ENCODE results near the gene PTH1R.
A peak's percentile ranks its signal among the peaks of the same experiment; 100 is the strongest.

The PTH1R gene

GRCh38 chr3:46917257-46917656, 39.7 kb downstream of the PTH1R start:
- DNase-seq: no peak

DNA sequence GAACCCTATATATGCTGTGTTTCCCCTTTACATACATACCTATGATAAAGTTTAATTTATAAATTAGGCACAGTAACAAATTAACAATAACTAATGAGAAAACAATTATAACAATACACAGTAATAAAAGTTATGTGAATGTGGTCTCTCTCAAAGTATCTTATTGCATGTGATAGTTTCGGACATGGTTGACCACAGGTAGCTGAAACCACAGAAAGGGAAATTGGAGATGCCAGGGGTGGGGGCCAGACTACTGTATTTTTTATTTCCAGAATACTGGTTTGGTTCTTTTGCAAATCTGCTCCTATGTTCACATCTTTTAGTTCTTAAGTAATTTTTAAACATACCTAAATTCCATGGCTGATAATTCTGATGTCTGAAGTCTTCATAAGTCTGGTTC, 40.7 kb downstream of the PTH1R start:
- no peak for DNase-seq

DNA sequence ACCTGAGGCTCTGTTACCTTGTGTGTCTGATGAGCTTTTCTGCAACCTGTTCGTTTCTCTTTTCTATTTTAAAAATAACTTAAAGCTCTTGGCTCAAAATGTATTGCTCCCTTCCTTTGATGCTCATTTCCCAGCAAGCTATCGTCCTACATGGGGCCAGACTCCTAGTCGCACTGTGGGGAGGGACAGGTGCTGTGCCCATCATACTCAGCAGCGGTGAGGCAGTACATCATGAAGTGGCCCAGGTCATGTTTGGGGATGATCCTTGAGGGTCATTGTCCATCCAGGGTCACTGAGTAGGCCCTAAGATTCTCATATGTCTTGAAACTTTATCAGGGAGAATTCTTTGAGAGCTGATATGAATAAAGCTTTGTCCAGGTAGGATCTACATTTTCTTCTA, 41.1 kb downstream of the PTH1R start:
- no peak for DNase-seq

DNA sequence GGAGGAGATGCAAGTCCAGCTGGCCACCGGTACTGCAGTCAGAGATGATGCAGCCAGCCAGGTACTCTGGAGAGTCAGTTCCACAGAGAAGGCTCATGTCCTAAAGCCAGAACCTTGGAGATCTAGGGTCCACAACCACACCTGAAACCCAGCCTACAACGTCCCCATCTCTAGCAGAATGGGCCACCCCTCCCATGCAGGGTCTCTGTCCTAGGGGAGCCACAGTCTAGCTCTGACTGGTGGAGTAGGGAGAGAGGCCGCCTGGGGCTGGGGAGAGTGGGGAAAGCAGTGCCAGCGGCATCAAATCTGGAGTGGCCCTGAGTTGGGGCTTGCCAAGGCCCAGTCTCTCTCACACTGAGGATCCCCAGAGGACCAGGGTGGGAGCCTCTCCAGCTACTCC, 43.5 kb downstream of the PTH1R start:
- DNase-seq: no peak

DNA sequence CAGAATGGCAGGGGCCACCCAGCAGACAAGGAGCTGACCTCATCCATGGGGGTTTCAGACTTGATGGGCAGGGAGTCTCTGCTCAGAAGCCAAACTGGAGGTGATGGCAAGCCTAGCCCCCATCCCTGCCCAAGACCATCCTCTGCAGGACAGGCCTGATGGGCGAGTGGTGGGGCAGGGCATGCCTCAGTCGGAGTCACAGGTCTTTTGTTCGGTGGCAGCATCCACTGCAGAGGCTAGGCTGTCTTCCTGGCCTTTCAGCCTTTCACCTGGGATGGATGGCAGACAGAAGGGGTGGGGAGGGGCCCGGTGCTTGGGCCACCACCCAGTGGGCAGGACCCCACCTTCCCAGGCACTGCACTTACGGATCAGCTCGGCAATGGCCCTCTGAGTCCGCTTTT, 44.4 kb downstream of the PTH1R start:
- no peak for DNase-seq

DNA sequence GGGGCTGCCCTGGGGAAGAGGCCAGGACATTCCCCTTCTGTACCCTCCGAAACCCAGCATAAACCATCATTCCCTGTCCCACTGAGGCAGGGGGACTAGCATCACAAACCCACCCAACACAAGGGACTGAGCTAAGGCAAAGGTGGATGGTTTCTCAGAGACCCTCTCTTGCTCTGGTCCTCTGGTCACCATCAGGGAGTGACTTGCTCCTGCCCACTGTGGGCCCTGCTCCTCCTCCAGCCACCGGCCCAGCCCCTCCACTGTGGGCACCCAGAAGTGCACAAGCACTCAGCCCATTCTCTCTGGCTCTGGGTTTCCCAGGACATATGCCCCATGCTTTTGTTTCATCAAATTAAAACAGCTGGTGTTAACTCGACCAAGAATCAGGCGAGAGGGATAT, 44.9 kb downstream of the PTH1R start:
- DNase-seq: no peak

- no peak for DNase-seq
Observed at GRCh38 chr3:46922871-46923558, 45.5 kb downstream of the PTH1R start.

DNA sequence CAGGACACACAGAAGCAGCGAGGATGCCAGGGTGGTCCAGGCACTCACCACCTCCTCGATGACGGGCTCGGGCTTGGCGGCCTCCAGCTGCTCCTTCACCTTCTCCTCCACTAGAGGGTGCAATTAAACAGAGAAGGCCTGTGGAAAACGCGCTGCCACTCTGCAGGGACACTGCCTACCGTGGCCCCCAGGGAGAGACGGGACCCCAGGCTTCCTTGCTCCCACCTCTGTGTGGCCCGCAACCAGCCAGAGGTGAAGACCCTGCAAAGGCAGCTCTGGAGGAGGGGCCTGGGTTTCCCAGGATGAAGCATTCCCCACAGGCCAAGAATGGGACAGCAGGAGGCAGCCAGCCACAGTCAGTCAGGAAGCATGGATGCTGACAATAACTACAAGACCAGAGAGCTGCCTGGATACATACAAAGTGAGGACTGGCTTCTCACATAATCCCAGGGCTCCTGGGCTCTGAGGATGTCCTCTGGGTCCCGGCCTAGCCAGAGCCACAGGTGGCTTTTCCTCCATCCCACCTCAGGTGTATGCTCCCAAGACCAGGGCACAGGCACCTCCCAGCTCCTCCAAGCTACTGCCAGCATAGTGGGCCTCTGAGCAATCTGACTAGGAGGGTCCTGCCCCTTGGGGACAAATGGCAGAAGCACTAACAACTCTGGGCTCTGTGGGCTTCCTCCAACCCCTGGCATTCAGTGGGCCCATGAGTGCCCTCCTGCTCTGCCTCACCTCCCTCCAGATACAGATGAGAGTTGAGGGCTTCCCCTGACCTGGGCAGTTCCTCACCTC, 46.2 kb downstream of the PTH1R start:
- DNase-seq: no peak

DNA sequence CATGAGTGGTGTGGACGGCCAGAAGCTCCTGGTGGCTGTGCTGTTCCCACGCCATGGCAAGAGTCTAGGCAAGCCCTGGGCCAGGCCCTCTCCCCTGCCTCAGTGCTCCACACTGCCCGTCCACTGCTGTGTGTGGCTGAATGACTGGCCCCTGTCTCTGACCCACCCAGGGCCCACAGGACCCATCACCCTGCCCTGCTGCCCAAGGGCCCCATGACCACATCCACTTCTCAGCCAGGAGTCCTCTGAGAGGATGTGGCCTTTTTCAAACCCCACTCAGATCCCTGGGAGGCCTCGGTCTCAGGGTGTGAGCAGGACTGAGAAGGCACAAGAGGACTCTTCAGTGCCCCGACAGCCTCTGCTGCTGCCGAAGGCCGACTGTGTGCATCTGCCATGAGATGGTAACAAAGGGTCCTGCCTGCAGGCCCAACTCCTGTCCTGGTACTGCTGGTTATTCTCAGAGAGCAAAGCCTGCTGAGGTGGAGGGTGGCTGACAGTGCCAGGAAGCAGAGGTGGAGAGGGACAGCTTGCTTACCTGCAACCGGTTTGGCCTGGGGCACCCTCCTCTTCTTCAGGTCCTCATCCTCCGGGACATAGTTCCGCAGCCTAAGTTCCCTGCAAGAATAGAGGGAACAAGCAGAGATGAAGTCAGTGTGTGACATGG, 47.5 kb downstream of the PTH1R start:
- DNase-seq: no peak

DNA sequence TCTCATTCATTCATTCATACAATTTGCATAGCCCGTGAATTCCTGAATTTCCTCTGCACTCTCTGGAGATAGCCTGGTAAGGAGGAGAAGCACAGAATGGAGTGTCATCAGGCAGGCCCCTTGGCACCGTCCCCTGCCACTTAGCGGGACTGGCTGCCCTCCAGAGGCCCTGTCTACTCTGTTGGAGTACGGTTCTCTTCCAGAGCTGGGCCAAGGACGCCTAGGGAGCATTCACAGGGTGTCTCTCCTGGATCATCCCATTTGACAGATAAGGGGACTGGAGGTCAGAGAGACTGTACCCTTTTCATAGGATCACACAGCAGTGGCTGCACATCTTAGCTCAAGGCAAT, 48.0 kb downstream of the PTH1R start:
- DNase-seq: no peak

GRCh38 chr3:46926039-46926438, 48.5 kb downstream of the PTH1R start:
- no peak for DNase-seq

- no peak for DNase-seq
Observed at GRCh38 chr3:46926447-46926846, 48.9 kb downstream of the PTH1R start.

GRCh38 chr3:46926871-46927717, 49.6 kb downstream of the PTH1R start:
- peak; percentile 29 for DNase-seq

GRCh38 chr3:46927718-46928073, 50.2 kb downstream of the PTH1R start:
- DNase-seq: no peak

GRCh38 chr3:46928282-46928681, 50.8 kb downstream of the PTH1R start:
- no peak for DNase-seq

DNA sequence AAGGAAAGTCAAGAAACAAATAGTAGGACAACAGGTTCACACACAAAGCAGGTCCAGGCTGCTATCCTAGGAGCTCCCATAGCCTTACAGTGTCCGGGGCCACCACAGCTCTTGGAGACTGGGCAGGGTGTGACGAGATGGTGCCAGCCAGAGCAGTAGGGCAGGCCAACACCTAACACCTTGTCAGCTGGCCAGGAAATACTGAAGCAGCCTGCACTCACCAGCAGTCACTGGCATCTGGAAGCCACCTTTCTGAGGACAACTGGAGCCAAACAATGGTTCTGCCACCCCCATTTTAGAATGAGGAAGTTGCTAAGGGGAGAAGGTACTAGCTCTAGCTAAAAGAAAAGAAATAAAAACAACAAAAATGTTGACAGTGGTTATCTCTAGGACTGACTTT, 51.8 kb downstream of the PTH1R start:
- no peak for DNase-seq

GRCh38 chr3:46930166-46930944, 52.8 kb downstream of the PTH1R start:
- DNase-seq: no peak

DNA sequence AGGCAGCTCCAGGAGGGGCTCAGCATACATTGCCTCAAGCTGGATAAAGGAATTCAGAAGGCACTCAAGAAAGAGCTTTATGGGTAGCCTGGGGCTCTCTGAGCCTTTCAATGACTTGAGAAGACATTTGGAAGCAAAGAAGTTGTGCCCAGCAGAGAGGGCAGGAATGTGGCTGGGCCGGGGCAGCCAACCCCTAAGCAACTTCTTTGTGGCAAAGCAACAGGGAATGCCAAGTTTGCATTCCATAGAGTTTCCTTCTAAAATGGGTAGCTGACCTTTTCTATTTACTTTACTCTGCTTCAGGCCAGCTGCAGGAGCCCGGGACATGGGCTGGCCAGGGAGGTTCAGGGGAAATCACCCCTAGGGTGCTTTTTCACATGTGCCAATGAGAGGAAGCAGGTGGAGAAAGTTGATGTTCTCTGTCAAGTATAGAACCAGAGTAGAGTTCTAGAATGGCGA, 53.5 kb downstream of the PTH1R start:
- DNase-seq: no peak

DNA sequence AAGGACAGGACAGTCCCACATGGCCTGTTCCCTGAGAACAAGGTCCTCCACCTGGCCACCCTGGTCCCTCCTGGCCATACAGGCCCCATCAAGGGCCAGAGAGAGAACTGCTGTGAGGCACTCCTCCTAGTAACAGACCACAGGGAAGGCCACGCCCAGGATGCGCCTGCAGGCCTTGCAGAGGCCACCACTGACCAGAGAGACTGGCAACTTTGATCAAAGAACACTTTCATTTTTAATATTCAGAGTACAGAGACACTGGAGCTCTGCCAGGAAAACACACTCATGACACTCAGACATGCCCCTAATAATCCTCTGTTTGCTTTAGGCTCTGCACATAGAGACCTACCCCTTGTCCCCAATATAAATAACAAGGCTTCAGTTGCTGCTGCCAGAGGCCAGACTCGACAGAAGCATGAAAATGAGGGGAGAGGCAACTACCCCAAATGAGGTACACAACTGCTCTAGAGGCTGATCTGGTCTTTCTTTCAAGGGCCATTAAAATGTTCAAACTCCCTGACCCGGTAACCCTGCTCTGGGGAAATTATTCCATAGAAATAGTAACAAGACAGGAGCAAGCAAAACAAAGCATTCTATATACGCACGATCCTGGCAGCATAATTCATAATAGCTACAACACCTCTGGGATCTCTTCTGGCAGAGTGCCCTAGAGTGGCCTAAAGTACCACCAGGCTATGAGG, 54.3 kb downstream of the PTH1R start:
- DNase-seq: no peak

DNA sequence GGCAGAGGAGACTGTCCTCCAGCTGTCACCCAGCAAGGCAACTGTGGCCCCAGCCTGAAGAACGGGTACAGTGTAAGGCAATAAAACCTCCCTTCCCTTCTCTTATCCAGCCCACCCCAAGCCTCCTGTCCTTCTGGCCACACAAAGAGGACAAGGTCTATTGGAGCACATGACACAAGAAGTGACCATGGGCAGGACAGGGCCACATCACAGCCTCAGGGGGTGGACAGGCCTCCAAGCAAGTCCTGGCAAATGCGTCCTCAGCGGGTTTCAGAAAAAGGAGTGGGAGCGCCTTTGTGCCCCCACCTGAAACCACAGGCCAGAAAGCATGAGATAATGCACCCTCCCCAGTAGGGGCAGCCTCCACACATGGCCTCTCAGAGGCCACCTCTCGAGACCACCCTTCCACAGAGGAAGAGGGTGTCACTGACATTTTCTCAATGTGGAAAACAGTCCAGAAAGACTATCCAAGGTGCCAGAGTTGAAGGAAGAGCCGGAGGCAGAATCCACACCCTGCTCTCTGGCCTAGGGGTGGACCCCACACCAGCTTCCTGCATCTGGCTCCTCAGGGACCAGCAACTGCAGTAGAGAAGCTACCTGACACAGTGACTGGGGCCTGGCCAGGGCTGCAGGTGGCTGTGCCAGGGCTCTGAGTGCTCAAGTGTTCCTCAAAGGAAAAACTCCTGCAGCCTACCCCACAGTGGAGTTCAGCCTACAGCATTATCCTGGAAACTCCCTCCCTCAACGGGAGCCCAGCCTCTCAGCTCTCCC, 55.1 kb downstream of the PTH1R start:
- DNase-seq: no peak

DNA sequence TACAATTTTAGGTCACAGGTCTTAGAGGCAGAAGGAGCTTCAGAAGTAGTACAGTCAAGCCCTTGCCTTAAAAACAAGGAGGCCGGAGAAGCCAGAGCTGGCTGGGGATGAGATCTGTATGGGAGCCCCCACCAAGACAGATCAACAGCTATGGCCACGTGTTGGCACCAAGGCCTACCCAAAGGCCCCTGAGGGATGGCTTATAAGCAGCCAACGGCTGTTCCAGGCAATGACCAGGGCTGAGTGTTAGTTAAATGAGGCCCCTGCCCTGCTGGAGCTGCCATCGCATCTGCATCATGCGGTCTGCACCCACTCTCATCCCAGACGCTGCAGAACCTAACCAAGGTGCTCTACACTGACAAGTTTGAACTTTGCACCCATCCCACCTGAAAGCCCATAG, 55.7 kb downstream of the PTH1R start:
- DNase-seq: no peak

Data from activated effector memory CD4-positive, alpha-beta T cell treated with Interleukin-2 at 50 U/mL for 16 hours (primary cell).